ENCODE measurements around the gene SAE1.

GRCh38 chr19:47221890-47222289 lies 91.3 kb downstream of the SAE1 start:
- TF ChIP-seq EZH2phosphoT487 (IDR thresholded peaks at IDR 0.05; ENCODE audit: insufficient read depth, low read depth) (no peak), EZH2 (IDR thresholded peaks at IDR 0.05; ENCODE audit: insufficient read depth, poor library complexity, severe bottlenecking) (no peak)
